Measurements from ENCODE around the gene TSC22D1.

Gene TSC22D1

GRCh38 chr13:44508562-44509077, 67.5 kb downstream of the TSC22D1 start:
- DNase-seq (ENCODE audit: low read depth) = no peak
- TF ChIP-seq CTCF (conservative IDR thresholded peaks at IDR 0.05; ENCODE audit: low read depth, low read length) = no peak
- H3K4me3 ChIP-seq (ENCODE audit: low read length) = no peak overlapping the region

- no peak overlapping the region for H3K4me3 ChIP-seq (ENCODE audit: low read length)
- no peak for DNase-seq (ENCODE audit: low read depth)
- no peak for TF ChIP-seq CTCF (conservative IDR thresholded peaks at IDR 0.05; ENCODE audit: low read depth, low read length)
Measured at GRCh38 chr13:44507639-44508038, 68.5 kb downstream of the TSC22D1 start.

- no peak for TF ChIP-seq CTCF (conservative IDR thresholded peaks at IDR 0.05; ENCODE audit: low read depth, low read length)
- H3K4me3 ChIP-seq (ENCODE audit: low read length) = no peak overlapping the region
- DNase-seq (ENCODE audit: low read depth) = no peak
Measured at GRCh38 chr13:44506719-44507118, 69.4 kb downstream of the TSC22D1 start.

- no peak for DNase-seq (ENCODE audit: low read depth)
- no peak overlapping the region for H3K4me3 ChIP-seq (ENCODE audit: low read length)
- TF ChIP-seq CTCF (conservative IDR thresholded peaks at IDR 0.05; ENCODE audit: low read depth, low read length) = no peak
Measured at GRCh38 chr13:44506251-44506650, 69.9 kb downstream of the TSC22D1 start.

GRCh38 chr13:44504116-44504515, 72.0 kb downstream of the TSC22D1 start:
- no peak for TF ChIP-seq CTCF (conservative IDR thresholded peaks at IDR 0.05; ENCODE audit: low read depth, low read length)
- no peak overlapping the region for H3K4me3 ChIP-seq (ENCODE audit: low read length)
- DNase-seq (ENCODE audit: low read depth) = no peak

GRCh38 chr13:44498969-44499368, 77.2 kb downstream of the TSC22D1 start:
- no peak overlapping the region for H3K4me3 ChIP-seq (ENCODE audit: low read length)
- DNase-seq (ENCODE audit: low read depth) = peak; percentile 55
- TF ChIP-seq CTCF (conservative IDR thresholded peaks at IDR 0.05; ENCODE audit: low read depth, low read length) = no peak

- DNase-seq (ENCODE audit: low read depth) = no peak
- H3K4me3 ChIP-seq (ENCODE audit: low read length) = no peak overlapping the region
- no peak for TF ChIP-seq CTCF (conservative IDR thresholded peaks at IDR 0.05; ENCODE audit: low read depth, low read length)
Measured at GRCh38 chr13:44498502-44498901, 77.6 kb downstream of the TSC22D1 start.

Measured in retinal pigment epithelial cell (primary cell).